Mesothelial cell of epicardium (in vitro differentiated cells): ENCODE results near the gene SCGB1D1. TPM values are rescaled to one million over a fixed set of nuclear protein-coding genes. Genes with fewer than 3 reads are reported as not detected.
"Not testable (repeated sequence)": the region's sequence is repeated elsewhere in the genome, so short reads cannot be mapped to it uniquely, and the experiment has no call there.

Experiments
- DNase-seq, 2 experiments: peaks; one replicate each; pipeline ENCODE4 v3.0.0; 2021; ENCODE audit warnings: low spot score in 2 of 2; ENCODE audit not compliant: unreplicated experiment in 2 of 2
- H3K27ac Mint-ChIP-seq: 2 replicates; pipeline ENCODE4 v1.8.0; 2021; ENCODE audit warnings: mixed read lengths
- H3K27me3 Mint-ChIP-seq: 2 replicates; pipeline ENCODE4 v1.8.0; 2021; ENCODE audit warnings: low read depth, mixed read lengths
- H3K36me3 Mint-ChIP-seq: 2 replicates; pipeline ENCODE4 v1.8.0; 2021; ENCODE audit warnings: mixed read lengths
- H3K4me1 Mint-ChIP-seq: 2 replicates; pipeline ENCODE4 v1.8.0; 2021; ENCODE audit warnings: mixed read lengths
- H3K4me3 Mint-ChIP-seq: 2 replicates; pipeline ENCODE4 v1.8.0; 2021; ENCODE audit warnings: mild to moderate bottlenecking, moderate library complexity, mixed read lengths
- H3K9me3 Mint-ChIP-seq: 2 replicates; pipeline ENCODE4 v1.8.0; 2021; ENCODE audit warnings: mixed read lengths
- total RNA-seq: library from RNA; stranded (reverse); gene quantifications from 3 replicates; pipeline ENCODE4 v1.2.1, GENCODE V29; 2021
- TF ChIP-seq, protein P1 (sequence below): fragments of 200-600 bp; sonication (generic); IDR thresholded peaks from one replicate; pipeline ENCODE4 v1.5.0; 2021; ENCODE audit warnings: antibody characterized with exemption; ENCODE audit not compliant: unreplicated experiment

Gene SCGB1D1
- total RNA-seq, 1 donor from 2014 or later, result not detected

DNA sequence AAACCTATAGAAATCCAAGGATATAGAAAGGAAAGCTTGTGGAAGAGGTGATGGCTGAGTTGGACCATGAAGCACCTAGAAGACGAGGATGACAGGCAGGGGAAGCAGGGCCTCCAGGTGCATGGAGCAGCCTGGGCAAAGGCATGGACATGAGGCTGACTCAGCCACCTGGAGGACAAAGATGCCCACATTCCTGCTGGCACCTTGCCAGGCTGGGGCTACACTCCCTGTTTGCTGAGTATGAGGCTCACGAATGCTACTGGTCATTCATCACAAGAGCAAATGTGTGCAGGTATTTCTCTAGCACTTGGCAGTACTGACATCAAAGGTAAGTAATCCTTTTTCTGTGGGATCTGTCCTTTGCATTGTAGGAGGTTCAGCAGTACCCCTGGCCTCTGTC lies 11.4 kb downstream of the SCGB1D1 start:
- no peaks in the 10 kb centered on the region for H3K4me1 Mint-ChIP-seq
- no peak overlapping the region for H3K27ac Mint-ChIP-seq
- no peaks in the 10 kb centered on the region for H3K9me3 Mint-ChIP-seq
- DNase-seq, result no peak
- peaks cover 42% of the 10 kb centered on the region for H3K27me3 Mint-ChIP-seq
- no peak overlapping the region for H3K4me3 Mint-ChIP-seq
- H3K36me3 Mint-ChIP-seq, result no peaks in the 10 kb centered on the region
- TF ChIP-seq, protein P1, sequence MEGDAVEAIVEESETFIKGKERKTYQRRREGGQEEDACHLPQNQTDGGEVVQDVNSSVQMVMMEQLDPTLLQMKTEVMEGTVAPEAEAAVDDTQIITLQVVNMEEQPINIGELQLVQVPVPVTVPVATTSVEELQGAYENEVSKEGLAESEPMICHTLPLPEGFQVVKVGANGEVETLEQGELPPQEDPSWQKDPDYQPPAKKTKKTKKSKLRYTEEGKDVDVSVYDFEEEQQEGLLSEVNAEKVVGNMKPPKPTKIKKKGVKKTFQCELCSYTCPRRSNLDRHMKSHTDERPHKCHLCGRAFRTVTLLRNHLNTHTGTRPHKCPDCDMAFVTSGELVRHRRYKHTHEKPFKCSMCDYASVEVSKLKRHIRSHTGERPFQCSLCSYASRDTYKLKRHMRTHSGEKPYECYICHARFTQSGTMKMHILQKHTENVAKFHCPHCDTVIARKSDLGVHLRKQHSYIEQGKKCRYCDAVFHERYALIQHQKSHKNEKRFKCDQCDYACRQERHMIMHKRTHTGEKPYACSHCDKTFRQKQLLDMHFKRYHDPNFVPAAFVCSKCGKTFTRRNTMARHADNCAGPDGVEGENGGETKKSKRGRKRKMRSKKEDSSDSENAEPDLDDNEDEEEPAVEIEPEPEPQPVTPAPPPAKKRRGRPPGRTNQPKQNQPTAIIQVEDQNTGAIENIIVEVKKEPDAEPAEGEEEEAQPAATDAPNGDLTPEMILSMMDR, result no peak

DNA sequence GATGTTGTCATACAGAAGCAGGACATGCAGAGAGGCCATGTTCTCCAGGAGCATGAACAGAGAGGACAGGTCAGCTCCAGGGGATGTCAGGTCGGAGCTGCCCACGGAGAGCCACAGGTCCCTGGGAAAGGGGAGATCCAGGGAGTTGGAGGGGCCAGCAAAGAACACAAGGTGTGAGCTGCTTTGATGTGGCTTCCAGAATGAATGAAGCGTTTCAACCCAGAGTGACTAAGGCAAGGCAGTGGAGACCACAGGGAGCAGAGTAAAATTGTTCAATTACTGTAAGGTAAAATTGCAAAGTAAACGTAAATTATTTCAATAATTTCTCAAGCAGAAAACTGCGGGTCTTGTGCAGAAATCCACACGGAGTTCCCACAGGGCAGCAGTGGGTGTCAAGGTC lies 12.9 kb downstream of the SCGB1D1 start:
- Mint-ChIP-seq H3K36me3 (no peaks in the 10 kb centered on the region), H3K27ac (no peak overlapping the region), H3K27me3 (peaks cover 43% of the 10 kb centered on the region), H3K4me1 (no peaks in the 10 kb centered on the region), H3K9me3 (no peaks in the 10 kb centered on the region), H3K4me3 (no peak overlapping the region)
- DNase-seq, result no peak
- TF ChIP-seq, protein P1, result no peak

DNA sequence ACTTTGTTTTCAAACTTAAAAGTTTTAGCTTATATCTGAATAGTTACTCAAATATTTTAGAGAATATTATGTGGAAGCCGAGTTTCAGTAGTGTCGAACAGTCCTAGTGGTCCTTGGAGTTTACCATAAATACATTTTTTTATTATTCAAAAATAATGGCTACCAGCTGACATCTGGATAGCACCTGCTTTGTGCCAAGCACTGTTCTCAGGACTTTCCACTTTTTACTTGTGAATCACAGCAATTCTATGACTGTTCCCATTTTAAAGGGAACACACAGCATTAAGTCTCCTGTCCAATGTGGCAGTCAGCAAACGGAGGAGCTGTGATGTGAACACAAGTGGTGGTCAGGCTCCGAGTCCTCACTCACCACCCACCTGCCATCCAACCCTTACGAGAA lies 14.4 kb downstream of the SCGB1D1 start:
- TF ChIP-seq, protein P1, result no peak
- H3K4me3 Mint-ChIP-seq, result no peak overlapping the region
- H3K36me3 Mint-ChIP-seq, result no peaks in the 10 kb centered on the region

DNA sequence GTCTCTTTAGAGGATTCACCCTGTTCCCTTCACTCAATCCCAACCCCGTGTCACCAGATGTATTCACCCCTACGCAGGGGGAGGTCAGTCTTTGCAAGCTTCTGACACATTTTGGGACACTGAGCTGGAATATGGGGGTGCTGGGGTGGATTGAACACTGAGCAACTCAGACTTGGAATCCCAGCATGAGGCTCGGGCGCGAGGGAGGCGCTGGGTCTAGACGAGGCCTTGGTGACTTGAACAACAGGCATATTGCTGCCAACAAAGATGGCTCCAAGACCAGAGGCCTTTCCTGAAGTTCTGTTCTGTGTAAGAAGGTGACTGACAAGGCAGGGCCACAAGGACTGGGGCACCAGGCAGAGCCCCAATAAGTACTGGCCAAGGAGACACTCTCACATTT lies 15.4 kb downstream of the SCGB1D1 start:
- Mint-ChIP-seq H3K9me3 (no peaks in the 10 kb centered on the region), H3K4me3 (no peak overlapping the region), H3K27me3 (peaks cover 43% of the 10 kb centered on the region), H3K27ac (no peak overlapping the region), H3K36me3 (no peaks in the 10 kb centered on the region), H3K4me1 (no peaks in the 10 kb centered on the region)
- DNase-seq, result no peak
- TF ChIP-seq, protein P1, result no peak

More for the DNA sequence above, 14.4 kb downstream of the SCGB1D1 start:
- Mint-ChIP-seq H3K4me1 (no peaks in the 10 kb centered on the region), H3K9me3 (no peaks in the 10 kb centered on the region), H3K27me3 (peaks cover 42% of the 10 kb centered on the region), H3K27ac (no peak overlapping the region)
- DNase-seq, result no peak

DNA sequence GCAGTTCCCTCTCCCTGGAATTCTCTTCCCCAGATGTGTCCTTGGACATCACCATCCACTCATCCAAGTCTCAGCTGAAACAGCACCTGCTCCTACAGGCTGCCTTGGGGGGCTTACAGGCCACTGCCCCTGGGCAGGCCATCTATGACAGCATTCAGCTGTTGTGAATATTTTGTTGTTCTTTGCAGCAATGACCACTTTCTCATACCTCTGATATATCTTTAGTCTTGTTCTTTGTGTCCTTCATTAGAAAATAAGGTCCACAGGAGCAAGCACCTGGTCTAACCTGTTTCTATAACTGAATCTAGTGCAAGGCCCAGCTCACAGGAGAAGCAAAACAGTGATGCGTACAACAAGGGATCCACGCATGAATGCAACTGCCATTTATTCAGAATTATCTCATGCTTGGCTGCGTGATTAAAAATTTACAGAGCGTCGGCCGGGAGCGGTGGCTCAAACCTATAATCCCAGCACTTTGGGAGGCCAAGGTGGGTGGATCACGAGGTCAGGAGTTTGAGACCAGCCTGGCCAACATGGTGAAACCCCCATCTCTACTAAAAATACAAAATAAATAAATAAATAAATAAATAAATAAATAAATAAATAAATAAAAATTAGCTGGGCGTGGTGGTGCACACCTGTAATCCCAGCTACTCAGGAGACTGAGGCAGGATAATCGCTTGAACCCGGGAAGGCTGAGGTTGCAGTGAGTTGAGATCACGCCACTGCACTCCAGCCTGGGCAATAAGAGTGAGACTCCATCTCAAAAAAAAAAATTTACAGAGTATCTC lies 16.5 kb downstream of the SCGB1D1 start:
- not testable (repeated sequence) for H3K27ac Mint-ChIP-seq, H3K36me3 Mint-ChIP-seq, DNase-seq, H3K9me3 Mint-ChIP-seq, H3K4me1 Mint-ChIP-seq, H3K4me3 Mint-ChIP-seq
- peaks cover 42% of the 10 kb centered on the region for H3K27me3 Mint-ChIP-seq

DNA sequence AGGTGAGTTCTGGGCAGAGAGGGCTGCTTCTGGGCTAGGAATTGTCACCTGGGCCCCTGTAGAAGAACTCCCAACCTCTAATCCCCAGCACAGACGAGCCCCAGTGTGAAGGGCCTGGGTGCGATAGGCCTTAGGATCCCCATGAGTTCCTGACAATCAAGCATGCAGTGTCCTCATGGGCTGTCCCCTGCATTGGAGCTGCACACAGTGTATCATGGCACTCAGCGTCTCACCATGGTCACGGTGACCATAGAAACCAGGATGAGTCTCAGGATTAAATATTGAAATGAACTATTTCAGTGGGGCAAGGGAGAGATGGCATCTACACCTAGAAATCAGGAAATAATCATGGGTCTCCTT lies 18.7 kb downstream of the SCGB1D1 start:
- Mint-ChIP-seq H3K4me3 (no peak overlapping the region), H3K9me3 (no peaks in the 10 kb centered on the region), H3K27ac (no peak overlapping the region), H3K4me1 (no peaks in the 10 kb centered on the region), H3K36me3 (no peaks in the 10 kb centered on the region), H3K27me3 (peaks cover 33% of the 10 kb centered on the region)
- DNase-seq, result no peak
- TF ChIP-seq, protein P1, result no peak
